Immature natural killer cell (primary cell): ENCODE results near the gene SMC3. TPM values are rescaled to one million over a fixed set of nuclear protein-coding genes. Genes with fewer than 3 reads are reported as not detected.
"Not testable (repeated sequence)": the region's sequence is repeated elsewhere in the genome, so short reads cannot be mapped to it uniquely, and the experiment has no call there.

Source experiments
- DNase-seq, 3 donors: peaks; one replicate each; pipeline ENCODE4 v3.0.0; 2022; ENCODE audit warnings: mixed read lengths in 1 of 3
- H3K27ac Mint-ChIP-seq, 6 donors: one replicate each; pipeline ENCODE4 v1.8.0; 2020; ENCODE audit warnings: mixed read lengths in 6 of 6, mild to moderate bottlenecking in 5 of 6, inconsistent platforms in 4 of 6, moderate library complexity in 3 of 6
- H3K27me3 Mint-ChIP-seq, 3 donors: one replicate each; pipeline ENCODE4 v1.8.0; 2020 to 2021; ENCODE audit warnings: low read depth in 3 of 3, mild to moderate bottlenecking in 3 of 3, mixed read lengths in 3 of 3, moderate library complexity in 3 of 3, inconsistent platforms in 1 of 3
- H3K36me3 Mint-ChIP-seq, 3 donors: one replicate each; pipeline ENCODE4 v1.8.0; 2020; ENCODE audit warnings: mixed read lengths in 3 of 3, inconsistent platforms in 2 of 3, mild to moderate bottlenecking in 2 of 3
- H3K4me1 Mint-ChIP-seq, 2 donors: one replicate each; pipeline ENCODE4 v1.8.0; 2020; ENCODE audit warnings: inconsistent platforms in 2 of 2, mild to moderate bottlenecking in 2 of 2, mixed read lengths in 2 of 2, moderate library complexity in 1 of 2
- H3K4me3 Mint-ChIP-seq, 5 donors: one replicate each; pipeline ENCODE4 v1.8.0; 2020; ENCODE audit warnings: mild to moderate bottlenecking in 5 of 5, mixed read lengths in 5 of 5, inconsistent platforms in 3 of 5, moderate library complexity in 3 of 5
- H3K9me3 Mint-ChIP-seq, 6 donors: one replicate each; pipeline ENCODE4 v1.8.0; 2020; ENCODE audit warnings: mild to moderate bottlenecking in 6 of 6, mixed read lengths in 6 of 6, inconsistent platforms in 4 of 6, moderate library complexity in 3 of 6
- polyA plus RNA-seq, 3 donors: library from polyadenylated mRNA; unstranded; fragments of 300-500 nt; fragmentation: Illumina TruSeq; gene quantifications; one replicate each; pipeline ENCODE4 v1.2.3, GENCODE V29; 2021

SMC3 gene
- polyA plus RNA-seq, 3 donors from 2014 or later, result 32.3 to 92.1 (median 43.8) TPM

- Mint-ChIP-seq H3K27ac (peak overlapping the region in 1 of 6 donors; percentile 15), H3K27me3 (peaks cover 2 to 12% (median 6%) of the 10 kb centered on the region in 3 donors), H3K36me3 (no peaks in the 10 kb centered on the region), H3K4me3 (peak overlapping the region in 1 of 5 donors; percentile 20), H3K4me1 (peaks cover 40 to 54% of the 10 kb centered on the region in 2 donors), H3K9me3 (no peaks in the 10 kb centered on the region)
- no peak for DNase-seq
Observed at GRCh38 chr10:110531687-110532086, 35.8 kb upstream of the SMC3 start.

- H3K9me3 Mint-ChIP-seq, H3K4me3 Mint-ChIP-seq, H3K36me3 Mint-ChIP-seq, DNase-seq: not testable (repeated sequence)
- Mint-ChIP-seq H3K27me3 (peaks cover 2 to 12% (median 6%) of the 10 kb centered on the region in 3 donors), H3K27ac (peak overlapping the region in 1 of 6 donors; percentile 15), H3K4me1 (peaks cover 43 to 62% of the 10 kb centered on the region in 2 donors)
Observed at GRCh38 chr10:110532628-110533027, 34.9 kb upstream of the SMC3 start.

- no peak for DNase-seq
- no peaks in the 10 kb centered on the region for H3K9me3 Mint-ChIP-seq
- H3K4me3 Mint-ChIP-seq, result no peak overlapping the region
- H3K36me3 Mint-ChIP-seq, result no peaks in the 10 kb centered on the region
- peaks cover 39 to 58% of the 10 kb centered on the region in 2 donors for H3K4me1 Mint-ChIP-seq
- no peak overlapping the region for H3K27ac Mint-ChIP-seq
- peaks cover 2 to 11% (median 6%) of the 10 kb centered on the region in 3 donors for H3K27me3 Mint-ChIP-seq
Observed at GRCh38 chr10:110533149-110533548, 34.3 kb upstream of the SMC3 start.

GRCh38 chr10:110534571-110534970 is 32.9 kb upstream of the SMC3 start:
- H3K4me1 Mint-ChIP-seq, result peaks cover 26 to 43% of the 10 kb centered on the region in 2 donors
- peak overlapping the region in 1 of 6 donors; percentile 60 for H3K27ac Mint-ChIP-seq
- H3K9me3 Mint-ChIP-seq, result no peaks in the 10 kb centered on the region
- DNase-seq, result no peak
- peak overlapping the region in 3 of 5 donors; percentile 2 to 21 (median 19) for H3K4me3 Mint-ChIP-seq
- no peaks in the 10 kb centered on the region for H3K36me3 Mint-ChIP-seq
- H3K27me3 Mint-ChIP-seq, result peaks cover 2 to 8% (median 3%) of the 10 kb centered on the region in 3 donors

GRCh38 chr10:110535958-110536891 is 31.3 kb upstream of the SMC3 start:
- peak overlapping the region in 4 of 6 donors; percentile 44 to 60 (median 50) for H3K27ac Mint-ChIP-seq
- H3K4me3 Mint-ChIP-seq, result peak overlapping the region; percentile 58 to 71 (median 67)
- peak; percentile 51 to 60 (median 57) for DNase-seq
- no peaks in the 10 kb centered on the region for H3K36me3 Mint-ChIP-seq
- no peaks in the 10 kb centered on the region for H3K9me3 Mint-ChIP-seq
- H3K27me3 Mint-ChIP-seq, result peaks cover 0 to 5% (median 2%) of the 10 kb centered on the region in 3 donors
- H3K4me1 Mint-ChIP-seq, result peaks cover 20 to 37% of the 10 kb centered on the region in 2 donors

- peaks cover 20 to 30% of the 10 kb centered on the region in 2 donors for H3K4me1 Mint-ChIP-seq
Observed at GRCh38 chr10:110539091-110539490, 28.4 kb upstream of the SMC3 start.

GRCh38 chr10:110540031-110540430 is 27.5 kb upstream of the SMC3 start:
- no peak for DNase-seq
- Mint-ChIP-seq H3K27ac (no peak overlapping the region), H3K9me3 (no peaks in the 10 kb centered on the region), H3K27me3 (peaks cover 0 to 7% (median 0%) of the 10 kb centered on the region in 3 donors), H3K36me3 (no peaks in the 10 kb centered on the region), H3K4me3 (no peak overlapping the region), H3K4me1 (peaks cover 14 to 21% of the 10 kb centered on the region in 2 donors)

More at GRCh38 chr10:110539091-110539490, 28.4 kb upstream of the SMC3 start:
- H3K36me3 Mint-ChIP-seq, result no peaks in the 10 kb centered on the region
- no peak overlapping the region for H3K4me3 Mint-ChIP-seq
- no peaks in the 10 kb centered on the region for H3K9me3 Mint-ChIP-seq
- no peak for DNase-seq
- H3K27me3 Mint-ChIP-seq, result peaks cover 0 to 5% (median 0%) of the 10 kb centered on the region in 3 donors
- H3K27ac Mint-ChIP-seq, result no peak overlapping the region

GRCh38 chr10:110544958-110545537 is 22.4 kb upstream of the SMC3 start:
- Mint-ChIP-seq H3K4me1 (peaks cover 4 to 6% of the 10 kb centered on the region in 2 donors), H3K36me3 (no peaks in the 10 kb centered on the region), H3K27me3 (peaks cover 0 to 2% (median 0%) of the 10 kb centered on the region in 3 donors), H3K9me3 (no peaks in the 10 kb centered on the region), H3K27ac (no peak overlapping the region), H3K4me3 (no peak overlapping the region)
- no peak for DNase-seq

GRCh38 chr10:110546077-110546476 is 21.4 kb upstream of the SMC3 start:
- Mint-ChIP-seq H3K27me3 (peaks cover 0 to 4% (median 0%) of the 10 kb centered on the region in 3 donors), H3K36me3 (no peaks in the 10 kb centered on the region), H3K27ac (no peak overlapping the region), H3K4me3 (no peak overlapping the region), H3K4me1 (peaks cover 4 to 6% of the 10 kb centered on the region in 2 donors), H3K9me3 (no peaks in the 10 kb centered on the region)
- no peak for DNase-seq

- H3K4me1 Mint-ChIP-seq, result peaks cover 4 to 6% of the 10 kb centered on the region in 2 donors
- no peak overlapping the region for H3K4me3 Mint-ChIP-seq
- H3K36me3 Mint-ChIP-seq, result no peaks in the 10 kb centered on the region
- H3K27me3 Mint-ChIP-seq, result peaks cover 0 to 4% (median 0%) of the 10 kb centered on the region in 3 donors
- no peaks in the 10 kb centered on the region for H3K9me3 Mint-ChIP-seq
- H3K27ac Mint-ChIP-seq, result no peak overlapping the region
- DNase-seq, result no peak
Observed at GRCh38 chr10:110546499-110547110, 20.9 kb upstream of the SMC3 start.

- DNase-seq, result peak; percentile 62 to 69 (median 66)
- Mint-ChIP-seq H3K36me3 (no peaks in the 10 kb centered on the region), H3K4me3 (no peak overlapping the region), H3K9me3 (no peaks in the 10 kb centered on the region), H3K27me3 (peaks cover 4 to 5% (median 5%) of the 10 kb centered on the region in 3 donors), H3K4me1 (peaks cover 4 to 6% of the 10 kb centered on the region in 2 donors), H3K27ac (no peak overlapping the region)
Observed at GRCh38 chr10:110547139-110547761, 20.2 kb upstream of the SMC3 start.

- Mint-ChIP-seq H3K27me3 (peaks cover 4 to 10% (median 5%) of the 10 kb centered on the region in 3 donors), H3K9me3 (no peaks in the 10 kb centered on the region), H3K36me3 (no peaks in the 10 kb centered on the region), H3K27ac (no peak overlapping the region), H3K4me1 (peaks cover 4 to 6% of the 10 kb centered on the region in 2 donors), H3K4me3 (no peak overlapping the region)
- no peak for DNase-seq
Observed at GRCh38 chr10:110548002-110548401, 19.5 kb upstream of the SMC3 start.

GRCh38 chr10:110549211-110549610 is 18.3 kb upstream of the SMC3 start:
- no peak overlapping the region for H3K4me3 Mint-ChIP-seq
- H3K27me3 Mint-ChIP-seq, result peaks cover 4 to 10% (median 5%) of the 10 kb centered on the region in 3 donors
- peaks cover 4 to 6% of the 10 kb centered on the region in 2 donors for H3K4me1 Mint-ChIP-seq
- DNase-seq, result no peak
- no peaks in the 10 kb centered on the region for H3K36me3 Mint-ChIP-seq
- no peak overlapping the region for H3K27ac Mint-ChIP-seq
- H3K9me3 Mint-ChIP-seq, result no peaks in the 10 kb centered on the region
